ENCODE data around the gene SLCO2B1. TPM values are rescaled to one million over a fixed set of nuclear protein-coding genes. Genes with fewer than 3 reads are reported as not detected.
A peak's percentile ranks its signal among the peaks of the same experiment; 100 is the strongest.

The SLCO2B1 gene
- total and polyA plus RNA-seq, 5 experiments from 2014 or later, result 0.99 to 2.3 TPM; not detected in 3

GRCh38 chr11:75132080-75132479, 18.8 kb upstream of the SLCO2B1 start:
- H3K9me3 Mint-ChIP-seq, result peaks cover 0 to 3% (median 0%) of the 10 kb centered on the region in 9 donors
- no peak for ATAC-seq
- POLR2A ChIA-PET, result no interaction called here
- H3K4me3 Mint-ChIP-seq, result peak overlapping the region in 1 of 10 donors; percentile 16
- H3K36me3 Mint-ChIP-seq, result no peaks in the 10 kb centered on the region
- no peak for DNase-seq
- H3K27ac Mint-ChIP-seq, result no peak overlapping the region
- peaks cover 0 to 2% (median 0%) of the 10 kb centered on the region in 4 donors for H3K4me1 Mint-ChIP-seq
- peaks cover 18 to 55% (median 33%) of the 10 kb centered on the region in 5 donors for H3K27me3 Mint-ChIP-seq

GRCh38 chr11:75133976-75134375, 16.9 kb upstream of the SLCO2B1 start:
- H3K36me3 Mint-ChIP-seq, result no peaks in the 10 kb centered on the region
- no peak for DNase-seq
- POLR2A ChIA-PET, result no interaction called here
- ATAC-seq, result no peak
- H3K9me3 Mint-ChIP-seq, result peaks cover 0 to under 1% (median 0%) of the 10 kb centered on the region in 9 donors
- H3K4me3 Mint-ChIP-seq, result no peak overlapping the region
- peaks cover 0 to 2% (median 0%) of the 10 kb centered on the region in 4 donors for H3K4me1 Mint-ChIP-seq
- no peak overlapping the region for H3K27ac Mint-ChIP-seq
- H3K27me3 Mint-ChIP-seq, result peaks cover 15 to 50% (median 31%) of the 10 kb centered on the region in 5 donors

- DNase-seq (no peak), ATAC-seq (no peak)
- Mint-ChIP-seq H3K4me1 (peaks cover 0 to 4% (median under 1%) of the 10 kb centered on the region in 4 donors), H3K27me3 (peaks cover 12 to 41% (median 26%) of the 10 kb centered on the region in 5 donors), H3K4me3 (no peak overlapping the region), H3K27ac (no peak overlapping the region), H3K9me3 (no peaks in the 10 kb centered on the region), H3K36me3 (no peaks in the 10 kb centered on the region)
- POLR2A ChIA-PET, result no interaction called here
These were observed 15.8 kb upstream of the SLCO2B1 start for GRCh38 chr11:75135021-75135650.

GRCh38 chr11:75135651-75136050, 15.3 kb upstream of the SLCO2B1 start:
- H3K4me1 Mint-ChIP-seq, result peaks cover 3 to 8% (median 5%) of the 10 kb centered on the region in 4 donors
- H3K27ac Mint-ChIP-seq, result no peak overlapping the region
- POLR2A ChIA-PET, result no interaction called here
- ATAC-seq (no peak), DNase-seq (no peak)
- H3K9me3 Mint-ChIP-seq, result no peaks in the 10 kb centered on the region
- peaks cover 12 to 37% (median 26%) of the 10 kb centered on the region in 5 donors for H3K27me3 Mint-ChIP-seq
- no peaks in the 10 kb centered on the region for H3K36me3 Mint-ChIP-seq
- no peak overlapping the region for H3K4me3 Mint-ChIP-seq

- no peaks in the 10 kb centered on the region for H3K9me3 Mint-ChIP-seq
- POLR2A ChIA-PET, result interaction anchor here (0.5 to 2.5 kb wide), 11 partner anchors 63 to 254 kb away, joined by 3 to 14 read pairs (median 4); partner anchors contain the start of gene NEU3
- ATAC-seq (peak; percentile 62 to 68), DNase-seq (peak; percentile 58 to 88 (median 78))
- no peak overlapping the region for H3K4me3 Mint-ChIP-seq
- H3K36me3 Mint-ChIP-seq, result no peaks in the 10 kb centered on the region
- H3K27me3 Mint-ChIP-seq, result peaks cover 5 to 18% (median 11%) of the 10 kb centered on the region in 5 donors
- peak overlapping the region in 6 of 10 donors; percentile 29 to 85 (median 64) for H3K27ac Mint-ChIP-seq
- H3K4me1 Mint-ChIP-seq, result peaks cover 28 to 47% (median 42%) of the 10 kb centered on the region in 4 donors
These were observed 10.4 kb upstream of the SLCO2B1 start for GRCh38 chr11:75140269-75141138.

GRCh38 chr11:75141166-75141565, 9.7 kb upstream of the SLCO2B1 start:
- H3K4me1 Mint-ChIP-seq, result peaks cover 29 to 47% (median 42%) of the 10 kb centered on the region in 4 donors
- POLR2A ChIA-PET, result interaction anchor here (0.8 to 2.5 kb wide), 10 partner anchors 63 to 153 kb away, joined by 3 to 14 read pairs (median 4); partner anchors contain the start of gene NEU3

GRCh38 chr11:75142714-75143419, 8.0 kb upstream of the SLCO2B1 start:
- ATAC-seq (peak; percentile 84 to 88), DNase-seq (peak in 9 of 10 donors; percentile 24 to 82 (median 44))
- H3K27ac Mint-ChIP-seq, result peak overlapping the region; percentile 17 to 93 (median 80)
- H3K9me3 Mint-ChIP-seq, result no peaks in the 10 kb centered on the region
- peaks cover under 1 to 5% (median 4%) of the 10 kb centered on the region in 5 donors for H3K27me3 Mint-ChIP-seq
- H3K4me3 Mint-ChIP-seq, result peak overlapping the region in 9 of 10 donors; percentile 47 to 82 (median 69)
- H3K36me3 Mint-ChIP-seq, result no peaks in the 10 kb centered on the region
- POLR2A ChIA-PET, result interaction anchor here (0.6 to 2.3 kb wide), 9 partner anchors 62 to 686 kb away, joined by 3 to 20 read pairs (median 6); partner anchors contain the start of gene TPBGL
- peaks cover 29 to 47% (median 42%) of the 10 kb centered on the region in 4 donors for H3K4me1 Mint-ChIP-seq

More at GRCh38 chr11:75141166-75141565, 9.7 kb upstream of the SLCO2B1 start:
- peaks cover 4 to 18% (median 8%) of the 10 kb centered on the region in 5 donors for H3K27me3 Mint-ChIP-seq
- peak overlapping the region in 8 of 10 donors; percentile 61 to 85 (median 72) for H3K27ac Mint-ChIP-seq
- H3K36me3 Mint-ChIP-seq, result no peaks in the 10 kb centered on the region
- DNase-seq, result no peak
- no peak for ATAC-seq
- H3K4me3 Mint-ChIP-seq, result peak overlapping the region in 1 of 10 donors; percentile 31
- H3K9me3 Mint-ChIP-seq, result no peaks in the 10 kb centered on the region

GRCh38 chr11:75143420-75143731, 7.5 kb upstream of the SLCO2B1 start:
- DNase-seq (peak in 1 of 10 donors; percentile 33), ATAC-seq (no peak)
- Mint-ChIP-seq H3K4me3 (peak overlapping the region in 9 of 10 donors; percentile 47 to 82 (median 69)), H3K27me3 (no peaks in the 10 kb centered on the region), H3K36me3 (no peaks in the 10 kb centered on the region), H3K27ac (peak overlapping the region in 9 of 10 donors; percentile 17 to 92 (median 80)), H3K4me1 (peaks cover 29 to 47% (median 43%) of the 10 kb centered on the region in 4 donors), H3K9me3 (no peaks in the 10 kb centered on the region)
- POLR2A ChIA-PET, result interaction anchor here (0.7 to 2.3 kb wide), 5 partner anchors 61 to 394 kb away, joined by 3 to 20 read pairs (median 9); partner anchors contain the start of gene TPBGL

- no peaks in the 10 kb centered on the region for H3K9me3 Mint-ChIP-seq
- no peak overlapping the region for H3K4me3 Mint-ChIP-seq
- no peaks in the 10 kb centered on the region for H3K36me3 Mint-ChIP-seq
- ATAC-seq (no peak), DNase-seq (no peak)
- POLR2A ChIA-PET, result no interaction called here
- no peaks in the 10 kb centered on the region for H3K27me3 Mint-ChIP-seq
- peak overlapping the region in 1 of 10 donors; percentile 80 for H3K27ac Mint-ChIP-seq
- peaks cover 29 to 46% (median 43%) of the 10 kb centered on the region in 4 donors for H3K4me1 Mint-ChIP-seq
These were observed 6.2 kb upstream of the SLCO2B1 start for GRCh38 chr11:75144716-75145014.

GRCh38 chr11:75145196-75145971, 5.5 kb upstream of the SLCO2B1 start:
- DNase-seq, result no peak
- H3K4me1 Mint-ChIP-seq, result peaks cover 28 to 45% (median 40%) of the 10 kb centered on the region in 4 donors
- no peaks in the 10 kb centered on the region for H3K9me3 Mint-ChIP-seq
- H3K4me3 Mint-ChIP-seq, result no peak overlapping the region
- no peak for ATAC-seq
- H3K27ac Mint-ChIP-seq, result peak overlapping the region in 1 of 10 donors; percentile 86
- POLR2A ChIA-PET, result interaction anchor here (0.6 kb wide), 1 partner anchor 97 kb away, joined by 3 read pairs; no protein-coding TSS in a partner anchor
- no peaks in the 10 kb centered on the region for H3K36me3 Mint-ChIP-seq
- H3K27me3 Mint-ChIP-seq, result peaks cover 0 to 3% (median 0%) of the 10 kb centered on the region in 5 donors

GRCh38 chr11:75145972-75146519, 4.9 kb upstream of the SLCO2B1 start:
- Mint-ChIP-seq H3K4me1 (peaks cover 26 to 39% (median 34%) of the 10 kb centered on the region in 4 donors), H3K4me3 (no peak overlapping the region), H3K9me3 (no peaks in the 10 kb centered on the region), H3K27me3 (peaks cover 0 to 5% (median under 1%) of the 10 kb centered on the region in 5 donors), H3K27ac (peak overlapping the region in 2 of 10 donors; percentile 3 to 18), H3K36me3 (no peaks in the 10 kb centered on the region)
- ATAC-seq (no peak), DNase-seq (no peak)
- POLR2A ChIA-PET, result no interaction called here
